ENCODE measurements around the gene POLA2.

Gene POLA2

GRCh38 chr11:65280646-65281045 lies 18.9 kb downstream of the POLA2 start:
- no peak for DNase-seq (ENCODE audit: low read depth)
- no peak overlapping the region for H3K4me3 ChIP-seq (ENCODE audit: low read depth, low read length)
- TF ChIP-seq MAX (IDR thresholded peaks at IDR 0.05; ENCODE audit: low read depth, low read length), result no peak
- no peak for TF ChIP-seq MYC (IDR thresholded peaks at IDR 0.05; ENCODE audit: low read depth, low read length)
- TF ChIP-seq POLR2A (IDR thresholded peaks at IDR 0.05; ENCODE audit: extremely low read depth, insufficient read length), result no peak
- TF ChIP-seq CTCF (IDR thresholded peaks at IDR 0.05; ENCODE audit: low read depth, low read length), result no peak

- DNase-seq (ENCODE audit: low read depth), result no peak
- H3K4me3 ChIP-seq (ENCODE audit: low read depth, low read length), result no peak overlapping the region
- TF ChIP-seq MAX (IDR thresholded peaks at IDR 0.05; ENCODE audit: low read depth, low read length) (no peak), CTCF (IDR thresholded peaks at IDR 0.05; ENCODE audit: low read depth, low read length) (no peak), MYC (IDR thresholded peaks at IDR 0.05; ENCODE audit: low read depth, low read length) (no peak), POLR2A (IDR thresholded peaks at IDR 0.05; ENCODE audit: extremely low read depth, insufficient read length) (no peak)
Measured at GRCh38 chr11:65286686-65287085, 24.9 kb downstream of the POLA2 start.

GRCh38 chr11:65287601-65288000 lies 25.8 kb downstream of the POLA2 start:
- no peak overlapping the region for H3K4me3 ChIP-seq (ENCODE audit: low read depth, low read length)
- no peak for DNase-seq (ENCODE audit: low read depth)
- TF ChIP-seq CTCF (IDR thresholded peaks at IDR 0.05; ENCODE audit: low read depth, low read length) (no peak), POLR2A (IDR thresholded peaks at IDR 0.05; ENCODE audit: extremely low read depth, insufficient read length) (no peak), MYC (IDR thresholded peaks at IDR 0.05; ENCODE audit: low read depth, low read length) (no peak), MAX (IDR thresholded peaks at IDR 0.05; ENCODE audit: low read depth, low read length) (no peak)

- no peak for DNase-seq (ENCODE audit: low read depth)
- no peak for TF ChIP-seq MYC (IDR thresholded peaks at IDR 0.05; ENCODE audit: low read depth, low read length)
- TF ChIP-seq CTCF (IDR thresholded peaks at IDR 0.05; ENCODE audit: low read depth, low read length), result no peak
- no peak for TF ChIP-seq MAX (IDR thresholded peaks at IDR 0.05; ENCODE audit: low read depth, low read length)
- no peak for TF ChIP-seq POLR2A (IDR thresholded peaks at IDR 0.05; ENCODE audit: extremely low read depth, insufficient read length)
- no peak overlapping the region for H3K4me3 ChIP-seq (ENCODE audit: low read depth, low read length)
Measured at GRCh38 chr11:65288706-65289536, 27.2 kb downstream of the POLA2 start.

- peak; percentile 93 for DNase-seq (ENCODE audit: low read depth)
- no peak overlapping the region for H3K4me3 ChIP-seq (ENCODE audit: low read depth, low read length)
- no peak for TF ChIP-seq POLR2A (IDR thresholded peaks at IDR 0.05; ENCODE audit: extremely low read depth, insufficient read length)
- peak; percentile 62; the same call in 1 of the 2 replicates for TF ChIP-seq MYC (IDR thresholded peaks at IDR 0.05; ENCODE audit: low read depth, low read length)
- peak; percentile 56 for TF ChIP-seq MAX (IDR thresholded peaks at IDR 0.05; ENCODE audit: low read depth, low read length)
- TF ChIP-seq CTCF (IDR thresholded peaks at IDR 0.05; ENCODE audit: low read depth, low read length), result no peak
Measured at GRCh38 chr11:65290448-65291165, 28.8 kb downstream of the POLA2 start.
